Activated CD8-positive, alpha-beta T cell treated with anti-CD3 and anti-CD28 coated beads for 36 hours (primary cell): ENCODE results near the gene MFN2. TPM values are rescaled to one million over a fixed set of nuclear protein-coding genes. Genes with fewer than 3 reads are reported as not detected.
A peak's percentile ranks its signal among the peaks of the same experiment; 100 is the strongest.
"Not testable (repeated sequence)": the region's sequence is repeated elsewhere in the genome, so short reads cannot be mapped to it uniquely, and the experiment has no call there.

Source experiments
- ATAC-seq: fragments of 200-7000 bp; cut with Tn5 transposase; one replicate; pipeline ENCODE4 v1.10.0; 2021; ENCODE audit warnings: mild to moderate bottlenecking, moderate library complexity
- CTCF ChIA-PET: fragments of 350-600 bp; sonication (Branson Sonifier 250); formaldehyde crosslinking; loops from one replicate; lab custom pipeline; 2021; ENCODE audit warnings: antibody characterized with exemption; lab: Charles Lee
- POLR2A ChIA-PET: fragments of 350-600 bp; sonication (Branson Sonifier 250); formaldehyde crosslinking; loops from one replicate; lab custom pipeline; 2021; ENCODE audit warnings: antibody characterized with exemption; lab: Charles Lee
- DNase-seq: peaks from one replicate; pipeline ENCODE4 v3.0.0-alpha.2; 2020
- H3K27ac Mint-ChIP-seq: one replicate; pipeline ENCODE4 v1.8.0; 2021; ENCODE audit warnings: mild to moderate bottlenecking, mixed read lengths
- H3K27me3 Mint-ChIP-seq: one replicate; pipeline ENCODE4 v1.8.0; 2021; ENCODE audit warnings: mixed read lengths
- H3K36me3 Mint-ChIP-seq: one replicate; pipeline ENCODE4 v1.8.0; 2021; ENCODE audit warnings: low read depth, mixed read lengths
- H3K4me1 Mint-ChIP-seq: one replicate; pipeline ENCODE4 v1.8.0; 2021; ENCODE audit warnings: low read depth, mixed read lengths
- H3K4me3 Mint-ChIP-seq: one replicate; pipeline ENCODE4 v1.8.0; 2021; ENCODE audit warnings: mild to moderate bottlenecking, moderate library complexity, mixed read lengths
- H3K9me3 Mint-ChIP-seq: one replicate; pipeline ENCODE4 v1.8.0; 2021; ENCODE audit warnings: mixed read lengths
- CTCF ChIP-seq: fragments of 200-600 bp; IDR thresholded peaks from one replicate; pipeline ENCODE4 v1.8.0; 2022; ENCODE audit warnings: antibody characterized with exemption, mild to moderate bottlenecking
- intact Hi-C: fragments of 100-400 bp; cut with micrococcal nuclease; formaldehyde crosslinking; loops from one replicate; pipeline ENCODE4 v1.10.0; 2022
- total RNA-seq, 2 experiments: library from RNA; stranded (reverse); gene quantifications; one replicate each; pipeline ENCODE4 v1.2.3, GENCODE V29; 2021

Gene MFN2
- total RNA-seq, 2 experiments from 2014 or later, result 51.0 to 51.1 TPM

DNA sequence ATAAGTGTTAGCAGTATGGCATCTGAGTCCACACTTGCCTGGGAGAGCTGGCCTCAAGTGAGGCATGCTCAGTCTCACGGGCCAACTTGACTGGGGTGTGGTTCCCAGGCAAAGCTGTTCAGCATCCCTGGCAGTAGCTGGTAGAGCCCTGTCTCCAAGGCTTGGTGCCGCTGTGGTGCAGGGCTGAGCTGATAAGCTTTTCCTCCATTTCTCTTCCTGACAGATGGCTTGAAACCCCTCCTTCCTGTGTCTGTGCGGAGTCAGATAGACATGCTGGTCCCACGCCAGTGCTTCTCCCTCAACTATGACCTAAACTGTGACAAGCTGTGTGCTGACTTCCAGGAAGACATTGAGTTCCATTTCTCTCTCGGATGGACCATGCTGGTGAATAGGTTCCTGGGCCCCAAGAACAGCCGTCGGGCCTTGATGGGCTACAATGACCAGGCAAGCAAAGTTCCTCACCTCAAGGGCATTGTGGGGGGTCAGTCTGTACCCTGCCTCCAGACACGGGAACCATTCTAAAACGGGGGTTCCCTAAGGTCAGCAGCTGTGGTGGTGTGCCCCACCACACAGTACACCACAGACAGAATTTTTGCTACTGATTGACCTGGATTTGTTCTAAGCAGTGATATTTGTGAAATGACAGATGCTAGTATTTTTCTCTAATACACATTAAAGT, 25.4 kb downstream of the MFN2 start:
- H3K27me3 Mint-ChIP-seq, result no peaks in the 10 kb centered on the region

GRCh38 chr1:12006167-12006921, 26.1 kb downstream of the MFN2 start:
- ATAC-seq (no peak), DNase-seq (no peak)
- no peak overlapping the region for H3K27ac Mint-ChIP-seq
- peaks cover 55% of the 10 kb centered on the region for H3K36me3 Mint-ChIP-seq
- no peaks in the 10 kb centered on the region for H3K27me3 Mint-ChIP-seq
- no peaks in the 10 kb centered on the region for H3K9me3 Mint-ChIP-seq
- CTCF ChIA-PET, result interaction anchor here (1.2 to 1.5 kb wide), 2 partner anchors 24 to 168 kb away, joined by 3 read pairs; no protein-coding TSS in a partner anchor
- TF ChIP-seq CTCF, result no peak
- no peak overlapping the region for H3K4me3 Mint-ChIP-seq
- POLR2A ChIA-PET, result interaction anchor here (2.2 to 2.3 kb wide), 2 partner anchors 96 to 98 kb away, joined by 7 to 11 read pairs; no protein-coding TSS in a partner anchor
- no peaks in the 10 kb centered on the region for H3K4me1 Mint-ChIP-seq
- intact Hi-C loops, result no loop called here

More for the DNA sequence above, 25.4 kb downstream of the MFN2 start:
- TF ChIP-seq CTCF, result no peak
- CTCF ChIA-PET, result interaction anchor here (1.2 to 1.5 kb wide), 3 partner anchors 23 to 167 kb away, joined by 3 to 4 read pairs (median 3); no protein-coding TSS in a partner anchor
- ATAC-seq (no peak), DNase-seq (no peak)
- no peaks in the 10 kb centered on the region for H3K9me3 Mint-ChIP-seq
- no peak overlapping the region for H3K4me3 Mint-ChIP-seq
- H3K36me3 Mint-ChIP-seq, result peaks cover 52% of the 10 kb centered on the region
- no peaks in the 10 kb centered on the region for H3K4me1 Mint-ChIP-seq
- H3K27ac Mint-ChIP-seq, result peak overlapping the region; percentile 22
- POLR2A ChIA-PET, result interaction anchor here (1.7 to 2.3 kb wide), 3 partner anchors 25 to 98 kb away, joined by 7 to 11 read pairs (median 7); partner anchors contain the start of gene MFN2
- intact Hi-C loops, result no loop called here

DNA sequence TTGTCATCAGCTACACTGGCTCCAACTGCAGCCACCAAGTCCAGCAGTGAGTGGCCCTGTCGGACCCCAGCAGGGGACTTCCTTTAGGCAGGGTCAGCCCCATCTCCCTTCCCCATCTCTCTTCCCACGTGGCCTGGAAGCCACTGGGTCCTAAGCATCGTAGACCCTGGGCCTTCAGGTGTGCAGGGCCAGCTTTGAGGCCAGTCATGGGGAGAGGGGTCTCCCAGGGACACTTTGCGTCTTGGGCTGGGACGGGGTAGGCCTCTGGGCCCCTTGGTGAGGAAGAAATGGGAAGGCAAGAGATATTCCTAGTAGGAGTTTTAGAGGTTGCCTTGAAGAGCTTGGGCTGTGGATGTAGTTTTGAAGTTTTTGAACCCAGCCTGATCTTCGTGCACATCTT, 27.0 kb downstream of the MFN2 start:
- CTCF ChIA-PET, result interaction anchor here (1.5 kb wide), 1 partner anchor 169 kb away, joined by 3 read pairs; no protein-coding TSS in a partner anchor
- no peak for DNase-seq
- Mint-ChIP-seq H3K4me1 (peaks cover 2% of the 10 kb centered on the region), H3K4me3 (no peak overlapping the region), H3K36me3 (peaks cover 50% of the 10 kb centered on the region), H3K27ac (no peak overlapping the region), H3K27me3 (no peaks in the 10 kb centered on the region), H3K9me3 (no peaks in the 10 kb centered on the region)
- no peak for ATAC-seq
- intact Hi-C loops, result no loop called here
- no peak for TF ChIP-seq CTCF
- POLR2A ChIA-PET, result no interaction called here

DNA sequence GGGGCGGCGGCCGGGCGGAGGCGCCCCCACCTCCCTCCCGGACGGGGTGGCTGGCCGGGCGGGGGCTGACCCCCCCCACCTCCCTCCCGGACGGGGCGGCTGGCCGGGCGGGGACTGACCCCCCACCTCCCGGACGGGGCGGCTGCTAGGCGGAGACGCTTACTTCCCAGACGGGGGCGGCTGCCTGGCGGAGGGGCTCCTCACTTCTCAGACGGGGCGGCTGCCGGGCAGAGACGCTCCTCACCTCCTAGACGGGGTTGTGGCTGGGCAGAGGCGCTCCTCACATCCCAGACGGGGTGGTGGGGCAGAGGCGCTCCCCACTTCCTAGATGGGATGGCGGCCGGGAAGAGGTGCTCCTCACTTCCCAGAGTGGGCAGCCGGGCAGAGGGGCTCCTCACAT, 28.1 kb downstream of the MFN2 start:
- intact Hi-C loops, ATAC-seq, POLR2A ChIA-PET, H3K27me3 Mint-ChIP-seq, CTCF ChIA-PET, H3K27ac Mint-ChIP-seq, DNase-seq, H3K4me3 Mint-ChIP-seq, H3K9me3 Mint-ChIP-seq: not testable (repeated sequence)
- Mint-ChIP-seq H3K36me3 (peaks cover 49% of the 10 kb centered on the region), H3K4me1 (peaks cover 11% of the 10 kb centered on the region)

- no peak for ATAC-seq
- peaks cover 19% of the 10 kb centered on the region for H3K4me1 Mint-ChIP-seq
- TF ChIP-seq CTCF, result no peak
- H3K27ac Mint-ChIP-seq, result no peak overlapping the region
- no peaks in the 10 kb centered on the region for H3K27me3 Mint-ChIP-seq
- no peak overlapping the region for H3K4me3 Mint-ChIP-seq
- H3K36me3 Mint-ChIP-seq, result peaks cover 44% of the 10 kb centered on the region
- CTCF ChIA-PET, result interaction anchor here (1.2 kb wide), 1 partner anchor 13 kb away, joined by 3 read pairs; no protein-coding TSS in a partner anchor
- intact Hi-C loops, result no loop called here
- no peak for DNase-seq
- no peaks in the 10 kb centered on the region for H3K9me3 Mint-ChIP-seq
- POLR2A ChIA-PET, result interaction anchor here (1.1 to 3.5 kb wide), 3 partner anchors 13 to 101 kb away, joined by 4 to 23 read pairs (median 17); no protein-coding TSS in a partner anchor
These were observed 29.2 kb downstream of the MFN2 start for GRCh38 chr1:12009318-12009947.
